K562 (cell line): ENCODE results near the gene ASB18. TPM values are rescaled to one million over a fixed set of nuclear protein-coding genes. Genes with fewer than 3 reads are reported as not detected.

Experiments
- ATAC-seq: fragments of 200-7000 bp; cut with Tn5 transposase; 3 replicates; pipeline ENCODE4 v1.9.1; 2020; ENCODE audit warnings: moderate library complexity
- BruUV-seq: library from RNA; stranded (reverse); fragments of 400-500 nt; replicated peaks from 2 replicates; lab custom pipeline; 2021; lab: Mats Ljungman, UMichigan
- CTCF ChIA-PET: fragments of 300-600 bp; formaldehyde crosslinking; extraction: SDS; loops from one replicate; lab custom pipeline; 2021; ENCODE audit warnings: low intra/inter-chr PET ratio; lab: Yijun Ruan, JAX
- POLR2A ChIA-PET: fragments of 300-600, 350-650 bp; sonication (Branson Sonifier 250); formaldehyde crosslinking; extraction: SDS; loops from one replicate; lab custom pipeline; 2021; ENCODE audit warnings: antibody characterized with exemption, inconsistent platforms; lab: Yijun Ruan, JAX
- DNase-seq, 4 experiments: peaks; one replicate each; pipeline versions ENCODE4 v3.0.0 to v3.0.0-alpha.2; 2011 to 2018; ENCODE audit warnings: low spot score in 3 of 4, mixed read lengths in 3 of 4; ENCODE audit errors: extremely low read depth in 1 of 4
- FAIRE-seq: peaks from 2 replicates; lab custom pipeline; 2011; peaks lifted over from hg19 to GRCh38; lab: Jason Lieb, UNC
- H2AFZ ChIP-seq: 2 replicates; pipeline ENCODE4 v1.6.0; 2011; ENCODE audit warnings: low read depth, low read length, control low read depth, inconsistent platforms
- H3K27ac ChIP-seq: fragments of 200-600 bp; 3 replicates; pipeline ENCODE4 v1.8.0; 2011; ENCODE audit warnings: low read depth, mild to moderate bottlenecking, control low read depth, inconsistent platforms, low read length, moderate library complexity, mixed read lengths; ENCODE audit errors: extremely low read depth
- H3K27me3 ChIP-seq, 2 experiments: fragments of 300-600 bp in 1 of 2; 2 replicates in 1 of 2; 3 replicates in 1 of 2; pipeline versions ENCODE4 v1.6.0 to v1.8.0; 2011; ENCODE audit warnings: inconsistent platforms in 2 of 2, low read length in 2 of 2, mild to moderate bottlenecking in 1 of 2, mixed read lengths in 1 of 2, moderate library complexity in 1 of 2; ENCODE audit not compliant: control insufficient read depth in 2 of 2, insufficient read depth in 2 of 2
- H3K36me3 ChIP-seq: fragments of 300-600 bp; 3 replicates; pipeline ENCODE4 v1.8.0; 2011; ENCODE audit warnings: mild to moderate bottlenecking, low read length, inconsistent platforms; ENCODE audit not compliant: control insufficient read depth, insufficient read depth
- H3K4me1 ChIP-seq, 2 experiments: fragments of 200-600 bp in 1 of 2; replicated peaks in 1 of 2; 2 replicates in 1 of 2; 3 replicates in 1 of 2; pipeline versions ENCODE4 v1.5.1 to v1.8.0; 2011; ENCODE audit warnings: inconsistent platforms in 2 of 2, low read length in 2 of 2, mild to moderate bottlenecking in 1 of 2, mixed read lengths in 1 of 2, moderate library complexity in 1 of 2; ENCODE audit not compliant: control insufficient read depth in 2 of 2, insufficient read depth in 2 of 2
- H3K4me2 ChIP-seq: 2 replicates; pipeline ENCODE4 v1.6.1; 2011; ENCODE audit warnings: low read length, control low read depth, inconsistent platforms, mixed read lengths; ENCODE audit not compliant: insufficient read depth
- H3K4me3 ChIP-seq: fragments of 200-600 bp; sonication (generic), shearing (Covaris generic); 2 replicates; pipeline ENCODE4 v1.5.1; 2016; ENCODE audit warnings: control low read depth, inconsistent platforms
- H3K79me2 ChIP-seq: fragments of 200-600 bp; 3 replicates; pipeline ENCODE4 v1.8.0; 2011; ENCODE audit warnings: low read length, inconsistent platforms; ENCODE audit not compliant: control insufficient read depth, insufficient read depth
- H3K9ac ChIP-seq, 2 experiments: 2 replicates each; pipeline versions ENCODE4 v1.6.0 to v1.6.1; 2011; ENCODE audit warnings: low read depth in 2 of 2, low read length in 2 of 2, control low read depth in 1 of 2, inconsistent platforms in 1 of 2, mild to moderate bottlenecking in 1 of 2, mixed read lengths in 1 of 2; ENCODE audit not compliant: insufficient read depth in 1 of 2
- H3K9me1 ChIP-seq: one replicate; pipeline ENCODE4 v1.6.0; 2011; ENCODE audit warnings: inconsistent platforms, mild to moderate bottlenecking, low read length, moderate library complexity; ENCODE audit not compliant: control insufficient read depth, insufficient read depth
- H3K9me3 ChIP-seq: replicated peaks from 2 replicates; pipeline ENCODE4 v1.5.1; 2011; ENCODE audit warnings: low read depth, low read length, inconsistent platforms; ENCODE audit not compliant: control insufficient read depth, insufficient read depth
- H4K20me1 ChIP-seq: replicated peaks from 2 replicates; pipeline ENCODE4 v1.6.1; 2011; ENCODE audit warnings: low read length, inconsistent platforms, mixed read lengths; ENCODE audit not compliant: control insufficient read depth, insufficient read depth
- ETV6 ChIP-seq, 3 experiments: fragments of 150-350 bp in 1 of 3; sonication (generic) in 1 of 3; formaldehyde crosslinking in 1 of 3; IDR thresholded peaks; 2 replicates each; pipeline versions ENCODE4 v1.6.1 to v1.8.0; 2014 to 2022; ENCODE audit warnings: borderline replicate concordance in 2 of 3, low read depth in 2 of 3, antibody characterized with exemption in 1 of 3, low read length in 1 of 3, mild to moderate bottlenecking in 1 of 3, missing genetic modification reagents in 1 of 3
- MAFK ChIP-seq: IDR thresholded peaks from 2 replicates; pipeline ENCODE4 v1.6.1; 2011; ENCODE audit warnings: low read length, improper control_type of control experiment
- POLR3A ChIP-seq: IDR thresholded peaks from 2 replicates; pipeline ENCODE4 v1.6.1; 2011; ENCODE audit warnings: borderline replicate concordance, mild to moderate bottlenecking, moderate library complexity; ENCODE audit not compliant: insufficient read length, insufficient read depth; ENCODE audit errors: extremely low read depth
- TRIM25 ChIP-seq: fragments of 450-650 bp; IDR thresholded peaks from 2 replicates; pipeline ENCODE4 v1.7.0; 2016; ENCODE audit warnings: borderline replicate concordance
- ZFP36 ChIP-seq: fragments of 150-350 bp; IDR thresholded peaks from 2 replicates; pipeline ENCODE4 v1.6.1; 2018; ENCODE audit warnings: low read length, low read depth; ENCODE audit not compliant: partially characterized antibody
- ZNF217 ChIP-seq: sonication (generic); formaldehyde crosslinking; IDR thresholded peaks from 2 replicates; pipeline ENCODE4 v1.8.0; 2022; ENCODE audit warnings: mild to moderate bottlenecking, missing genetic modification reagents
- ZNF318 ChIP-seq, 2 experiments: fragments of 450-650 bp; IDR thresholded peaks; 2 replicates each; pipeline ENCODE4 v1.6.1; 2016; ENCODE audit warnings: mild to moderate bottlenecking in 2 of 2, borderline replicate concordance in 1 of 2, low read depth in 1 of 2, moderate library complexity in 1 of 2
- WGBS: fragments of 100-300 bp; shearing (Covaris generic); methylation state at CpG from one replicate; pipeline ENCODE4 v1.1.6; 2016; ENCODE audit warnings: low coverage, mixed read lengths; ENCODE audit not compliant: insufficient coverage; ENCODE audit errors: missing lambda C conversion rate; 5-methylcytosine and 5-hydroxymethylcytosine counted together
- in situ Hi-C: fragments of 300-500 bp; cut with MboI; formaldehyde crosslinking; loops from 4 replicates; pipeline ENCODE4 v1.15.0; 2018; ENCODE audit warnings: inconsistent platforms, mixed read lengths
- intact Hi-C: fragments of 100-400 bp; cut with micrococcal nuclease; formaldehyde crosslinking; loops from 2 replicates; pipeline ENCODE4 v1.14.2; 2022
- polyA plus RNA-seq, 8 experiments: library from polyadenylated mRNA; depleted of rRNA in 4 of 8; stranded (reverse) in 5 of 8; unstranded in 3 of 8; fragments of >200 nt; fragmentation: Nextera tagmentation in 2 of 8; fragmentation: Illumina TruSeq in 1 of 8; extraction: Ambion mirVana in 2 of 8; extraction: Trizol in 1 of 8; gene quantifications; 2 replicates each; pipeline versions ENCODE4 v1.2.1 to v1.2.3, GENCODE V29; 2011 to 2014; ENCODE audit warnings: inconsistent platforms in 1 of 8, missing spikeins in 1 of 8
- total RNA-seq, 7 experiments: library from RNA; depleted of rRNA in 6 of 7; stranded (reverse); fragments of >200 nt in 6 of 7; fragmentation: Illumina TruSeq in 2 of 7; extraction: Trizol in 2 of 7; gene quantifications; 2 replicates each; pipeline versions ENCODE4 v1.2.1 to v1.2.3, GENCODE V29; 2011 to 2021; ENCODE audit warnings: low replicate concordance in 1 of 7

Gene ASB18
- total and polyA plus RNA-seq, 9 of the 15 experiments (the other 6 are each of a cell fraction or from before 2014, with no cell fraction given) = not detected

- TF ChIP-seq TRIM25 = no peak
- TF ChIP-seq MAFK = no peak
- TF ChIP-seq POLR3A = no peak
Measured at GRCh38 chr2:236190674-236191073, 73.5 kb downstream of the ASB18 start (continued).

- no peak overlapping the region for H3K4me3 ChIP-seq
- 0 out of 5 replicates have a peak, but pooled peaks cover 0 to under 1% of the 10 kb centered on the region in 2 experiments for H3K4me1 ChIP-seq
- no peaks in the 10 kb centered on the region for H3K9me3 ChIP-seq
- no peak for TF ChIP-seq ETV6 (IDR thresholded peaks at IDR 0.05; ENCODE audit: borderline replicate concordance in 1 of 2, low read depth in 2 of 2, low read length in 1 of 2)
- TF ChIP-seq ETV6 (CRISPR knock-in tag; IDR thresholded peaks at IDR 0.05; ENCODE audit: borderline replicate concordance) = no peak
- TF ChIP-seq ZFP36 = peak; percentile 64
- TF ChIP-seq ZNF217 = no peak
- no peak for TF ChIP-seq ZNF318 (IDR thresholded peaks at IDR 0.05; ENCODE audit: borderline replicate concordance in 1 of 2, low read depth in 1 of 2)
- no peak overlapping the region for H2AFZ ChIP-seq
- H3K27me3 ChIP-seq = no peaks in the 10 kb centered on the region
- FAIRE-seq = no peak
- no peaks in the 10 kb centered on the region for H3K36me3 ChIP-seq
- no peaks in the 10 kb centered on the region for H3K9me1 ChIP-seq
- no peak for ATAC-seq
- ChIA-PET CTCF (no interaction called here), POLR2A (no interaction called here)
- no peaks in the 10 kb centered on the region for H3K79me2 ChIP-seq
- H4K20me1 ChIP-seq = no peaks in the 10 kb centered on the region
- BruUV-seq = no TSS peak
- intact Hi-C loops (no loop called here), in situ Hi-C loops (no loop called here)
- no peak for DNase-seq
- WGBS = 13% methylated on average over 4 of the region's 4 CpGs
- H3K27ac ChIP-seq = no peak overlapping the region
- no peak overlapping the region for H3K9ac ChIP-seq
- H3K4me2 ChIP-seq = no peak overlapping the region
Measured at GRCh38 chr2:236184701-236185100, 79.5 kb downstream of the ASB18 start.
